ENCODE data around the gene KCND3. TPM values are rescaled to one million over a fixed set of nuclear protein-coding genes. Genes with fewer than 3 reads are reported as not detected.

KCND3 gene
- total and polyA plus RNA-seq, 8 donors = 2.5 to 18.6 (median 6.9) TPM

DNA sequence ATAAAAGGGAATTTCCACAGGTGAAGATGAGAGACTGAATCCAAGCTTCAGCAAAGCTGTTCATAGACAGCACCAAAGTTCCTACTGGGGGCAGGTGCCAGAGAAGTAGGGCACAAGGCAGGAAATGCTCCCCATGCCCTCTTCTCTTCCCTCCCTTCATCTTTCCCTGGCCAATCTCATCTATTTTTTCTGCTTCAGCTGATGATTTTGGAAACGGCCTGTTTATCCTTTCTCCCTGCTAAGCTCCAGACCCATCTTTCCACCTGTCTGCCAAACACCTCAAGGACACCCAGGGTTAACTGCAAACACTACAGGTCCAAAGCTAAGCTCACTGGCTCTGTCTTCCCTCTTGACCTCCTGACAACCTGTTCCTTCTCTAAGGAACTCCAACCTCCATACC is 18.1 kb downstream of the KCND3 start:
- TF ChIP-seq, protein P1, sequence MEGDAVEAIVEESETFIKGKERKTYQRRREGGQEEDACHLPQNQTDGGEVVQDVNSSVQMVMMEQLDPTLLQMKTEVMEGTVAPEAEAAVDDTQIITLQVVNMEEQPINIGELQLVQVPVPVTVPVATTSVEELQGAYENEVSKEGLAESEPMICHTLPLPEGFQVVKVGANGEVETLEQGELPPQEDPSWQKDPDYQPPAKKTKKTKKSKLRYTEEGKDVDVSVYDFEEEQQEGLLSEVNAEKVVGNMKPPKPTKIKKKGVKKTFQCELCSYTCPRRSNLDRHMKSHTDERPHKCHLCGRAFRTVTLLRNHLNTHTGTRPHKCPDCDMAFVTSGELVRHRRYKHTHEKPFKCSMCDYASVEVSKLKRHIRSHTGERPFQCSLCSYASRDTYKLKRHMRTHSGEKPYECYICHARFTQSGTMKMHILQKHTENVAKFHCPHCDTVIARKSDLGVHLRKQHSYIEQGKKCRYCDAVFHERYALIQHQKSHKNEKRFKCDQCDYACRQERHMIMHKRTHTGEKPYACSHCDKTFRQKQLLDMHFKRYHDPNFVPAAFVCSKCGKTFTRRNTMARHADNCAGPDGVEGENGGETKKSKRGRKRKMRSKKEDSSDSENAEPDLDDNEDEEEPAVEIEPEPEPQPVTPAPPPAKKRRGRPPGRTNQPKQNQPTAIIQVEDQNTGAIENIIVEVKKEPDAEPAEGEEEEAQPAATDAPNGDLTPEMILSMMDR (IDR thresholded peaks at IDR 0.05) = no peak
- ATAC-seq = no peak
- peaks cover 0 to 5% (median 0%) of the 10 kb centered on the region in 3 donors for H3K4me1 ChIP-seq
- no peaks in the 10 kb centered on the region for H3K9me3 ChIP-seq
- no peaks in the 10 kb centered on the region for H3K36me3 ChIP-seq
- no peak overlapping the region for H3K27ac ChIP-seq
- no peak for DNase-seq
- no peak overlapping the region for H3K4me3 ChIP-seq
- no peaks in the 10 kb centered on the region for H3K27me3 ChIP-seq
- intact Hi-C loops (cut with DNase I) = no loop called here
- no peak for FAIRE-seq
- 34 to 44% methylated on average over 1 of the region's 1 CpG for WGBS, 2 donors

DNA sequence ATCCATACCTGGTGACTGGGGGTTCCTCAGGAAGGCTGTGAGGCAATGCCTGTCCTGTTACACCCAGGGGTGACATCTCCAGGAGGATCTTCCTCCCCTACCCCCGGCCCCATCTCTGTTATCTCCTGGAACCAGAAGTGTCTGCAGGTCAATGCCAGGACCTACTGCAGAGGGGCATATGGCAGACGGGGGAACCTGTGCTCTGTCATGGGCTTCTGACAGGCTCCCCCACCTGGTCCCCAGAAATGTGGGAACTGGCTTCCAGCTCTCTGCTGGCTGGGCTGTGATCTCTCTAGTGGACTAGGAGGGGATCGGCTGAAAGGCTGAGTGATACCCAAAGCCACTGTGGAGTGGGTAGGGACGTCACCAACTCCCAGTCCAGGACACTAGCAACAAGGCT is 21.0 kb downstream of the KCND3 start:
- no peak for FAIRE-seq
- WGBS, 2 donors = 71 to 81% methylated on average over 4 of the region's 4 CpGs

DNA sequence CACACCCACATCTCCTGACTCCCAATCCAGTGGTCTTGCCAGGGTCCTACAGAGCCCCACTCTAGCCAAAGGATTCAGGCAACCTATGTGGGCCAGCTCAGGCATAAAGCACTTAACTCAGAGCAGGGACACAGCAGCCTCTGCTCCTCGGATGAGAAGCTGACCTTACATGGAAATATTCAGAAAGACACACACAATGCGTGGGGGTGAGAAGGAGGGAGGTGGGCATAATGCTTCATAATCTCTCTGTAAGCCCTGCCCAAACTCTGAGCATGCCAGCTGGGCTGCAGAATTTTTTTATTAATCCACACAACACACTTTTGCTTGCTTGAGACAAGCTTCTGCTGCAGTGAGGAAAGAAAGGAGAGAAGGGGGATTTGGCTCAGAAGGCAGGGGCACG is 21.6 kb downstream of the KCND3 start:
- TF ChIP-seq, protein P1 (IDR thresholded peaks at IDR 0.05) = no peak
- 74% methylated on average over 3 of the region's 3 CpGs for WGBS, 2 donors
- Histone ChIP-seq H3K36me3 (no peaks in the 10 kb centered on the region), H3K4me1 (no peaks in the 10 kb centered on the region), H3K27ac (no peak overlapping the region), H3K27me3 (no peaks in the 10 kb centered on the region), H3K9me3 (no peaks in the 10 kb centered on the region), H3K4me3 (no peak overlapping the region)
- DNase-seq = no peak
- intact Hi-C loops (cut with DNase I) = no loop called here
- ATAC-seq = no peak
- no peak for FAIRE-seq

More for the DNA sequence above, 21.0 kb downstream of the KCND3 start:
- Histone ChIP-seq H3K4me1 (no peaks in the 10 kb centered on the region), H3K36me3 (no peaks in the 10 kb centered on the region), H3K4me3 (no peak overlapping the region), H3K27ac (no peak overlapping the region), H3K27me3 (no peaks in the 10 kb centered on the region), H3K9me3 (no peaks in the 10 kb centered on the region)
- no peak for DNase-seq
- intact Hi-C loops (cut with DNase I) = no loop called here
- no peak for ATAC-seq
- TF ChIP-seq, protein P1 (IDR thresholded peaks at IDR 0.05) = no peak

DNA sequence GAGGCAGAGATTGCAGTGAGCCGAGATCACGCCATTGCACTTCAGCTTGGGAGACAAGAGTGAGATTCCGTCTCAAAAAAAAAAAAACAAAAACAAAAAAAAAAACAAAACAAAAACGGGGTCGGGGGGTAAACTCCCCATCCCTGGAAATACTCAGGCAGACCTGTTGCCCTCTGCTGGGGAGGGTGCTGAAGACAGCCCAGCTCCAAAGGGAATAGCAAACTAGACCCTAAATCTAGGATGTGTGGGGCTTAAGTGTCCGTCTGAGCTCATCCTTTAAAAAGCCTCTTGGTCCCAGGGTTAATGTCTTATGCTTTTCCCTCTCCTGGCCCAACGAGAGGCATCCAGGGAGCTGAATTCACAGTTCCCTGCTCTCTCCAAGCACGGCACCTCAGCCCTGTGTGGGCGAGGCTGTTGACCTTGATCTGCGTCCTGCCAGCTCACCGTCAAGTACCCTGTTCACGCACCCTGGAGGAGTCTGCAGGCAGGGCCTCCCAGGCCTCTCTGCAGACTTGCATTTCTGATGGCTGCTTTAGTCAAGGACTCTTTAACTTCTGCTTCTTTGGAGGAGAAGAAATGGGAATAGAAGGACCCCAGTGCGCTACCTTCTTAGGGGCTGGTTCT is 22.3 kb downstream of the KCND3 start:
- H3K9me3 ChIP-seq = no peaks in the 10 kb centered on the region
- no peak overlapping the region for H3K27ac ChIP-seq
- DNase-seq (no peak), FAIRE-seq (no peak), ATAC-seq (peak in 3 of 4 donors; percentile 28 to 45 (median 37))
- no peaks in the 10 kb centered on the region for H3K27me3 ChIP-seq
- intact Hi-C loops (cut with DNase I) = no loop called here
- 56 to 58% methylated on average over 13 of the region's 13 CpGs for WGBS, 2 donors
- no peak overlapping the region for H3K4me3 ChIP-seq
- no peaks in the 10 kb centered on the region for H3K36me3 ChIP-seq
- TF ChIP-seq, protein P1 (IDR thresholded peaks at IDR 0.05) = no peak
- H3K4me1 ChIP-seq = no peaks in the 10 kb centered on the region

DNA sequence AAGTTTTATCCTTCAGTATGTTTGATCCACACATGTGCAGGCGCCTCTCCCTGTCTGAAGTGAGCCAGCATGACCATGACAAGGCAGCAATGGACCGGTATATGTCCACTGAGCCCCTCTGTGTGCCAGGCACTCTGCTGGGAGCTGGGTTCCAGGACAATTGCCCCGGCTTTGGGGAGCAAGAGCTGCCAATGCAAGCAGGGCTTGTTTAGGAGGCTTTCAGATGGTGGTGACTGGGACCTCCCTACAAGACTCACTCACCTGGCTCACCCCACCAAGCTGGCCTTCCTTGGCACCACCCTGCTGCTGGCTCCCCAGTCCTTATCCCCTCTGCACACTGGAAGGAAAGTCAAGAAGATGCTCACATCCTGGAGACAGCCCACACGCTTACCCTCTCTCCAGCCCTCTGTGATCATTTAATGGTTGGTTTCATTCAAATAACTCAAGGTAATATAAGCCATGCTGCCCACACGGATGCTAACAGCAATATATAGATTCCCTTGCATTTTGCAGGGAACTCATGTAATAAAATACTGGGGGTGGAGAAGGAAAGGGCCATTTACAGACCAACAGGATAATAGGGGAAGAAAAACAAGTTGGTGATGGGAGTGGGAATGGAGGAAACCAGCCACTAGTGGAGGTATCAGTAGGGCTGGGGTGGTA is 23.6 kb downstream of the KCND3 start:
- WGBS, 2 donors = 82 to 88% methylated on average over 5 of the region's 5 CpGs
- DNase-seq = no peak
- Histone ChIP-seq H3K4me1 (no peaks in the 10 kb centered on the region), H3K36me3 (no peaks in the 10 kb centered on the region), H3K4me3 (no peak overlapping the region), H3K27ac (no peak overlapping the region), H3K27me3 (no peaks in the 10 kb centered on the region), H3K9me3 (no peaks in the 10 kb centered on the region)
- ATAC-seq = no peak
- no peak for FAIRE-seq
- intact Hi-C loops (cut with DNase I) = no loop called here
- TF ChIP-seq, protein P1 (IDR thresholded peaks at IDR 0.05) = no peak

Measured in pancreas (tissue), 10 donors.